Loucy (cell line): ENCODE measurements around the gene GUCD1.

Source experiments
- EZH2phosphoT487 ChIP-seq: fragments of 200-600 bp; IDR thresholded peaks from 2 replicates; pipeline ENCODE4 v1.6.1; 2018; ENCODE audit warnings: antibody characterized with exemption, mild to moderate bottlenecking, moderate library complexity, borderline replicate concordance
- TF ChIP-seq, protein P1 (sequence below): fragments of 200-600 bp; sonication (generic); conservative IDR thresholded peaks from 2 replicates; pipeline ENCODE4 v1.5.1; 2014; ENCODE audit warnings: mild to moderate bottlenecking, antibody characterized with exemption, low read length

DNA sequence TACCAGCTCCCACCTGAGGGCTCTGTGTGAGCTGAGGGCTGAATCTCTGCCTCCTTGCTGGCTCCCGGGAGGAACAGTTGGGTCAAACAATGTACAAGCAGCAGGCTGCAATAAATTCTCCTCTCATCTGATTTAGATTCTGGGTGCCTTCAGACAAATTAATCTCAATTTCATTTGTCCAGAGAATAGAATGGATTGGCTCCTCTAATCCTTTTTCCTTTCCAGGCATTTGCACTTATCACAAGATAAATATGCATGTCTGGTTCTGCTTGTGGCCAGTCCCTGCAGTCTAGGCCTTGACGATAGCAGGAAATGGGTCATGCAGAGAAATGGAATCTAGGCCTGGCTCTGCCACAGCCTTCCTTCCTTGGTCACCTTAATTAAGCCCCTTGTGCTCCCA is 31.1 kb downstream of the GUCD1 start:
- TF ChIP-seq, protein P1, sequence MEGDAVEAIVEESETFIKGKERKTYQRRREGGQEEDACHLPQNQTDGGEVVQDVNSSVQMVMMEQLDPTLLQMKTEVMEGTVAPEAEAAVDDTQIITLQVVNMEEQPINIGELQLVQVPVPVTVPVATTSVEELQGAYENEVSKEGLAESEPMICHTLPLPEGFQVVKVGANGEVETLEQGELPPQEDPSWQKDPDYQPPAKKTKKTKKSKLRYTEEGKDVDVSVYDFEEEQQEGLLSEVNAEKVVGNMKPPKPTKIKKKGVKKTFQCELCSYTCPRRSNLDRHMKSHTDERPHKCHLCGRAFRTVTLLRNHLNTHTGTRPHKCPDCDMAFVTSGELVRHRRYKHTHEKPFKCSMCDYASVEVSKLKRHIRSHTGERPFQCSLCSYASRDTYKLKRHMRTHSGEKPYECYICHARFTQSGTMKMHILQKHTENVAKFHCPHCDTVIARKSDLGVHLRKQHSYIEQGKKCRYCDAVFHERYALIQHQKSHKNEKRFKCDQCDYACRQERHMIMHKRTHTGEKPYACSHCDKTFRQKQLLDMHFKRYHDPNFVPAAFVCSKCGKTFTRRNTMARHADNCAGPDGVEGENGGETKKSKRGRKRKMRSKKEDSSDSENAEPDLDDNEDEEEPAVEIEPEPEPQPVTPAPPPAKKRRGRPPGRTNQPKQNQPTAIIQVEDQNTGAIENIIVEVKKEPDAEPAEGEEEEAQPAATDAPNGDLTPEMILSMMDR: no peak
- no peak for TF ChIP-seq EZH2phosphoT487
